B cell (primary cell): ENCODE measurements around the gene SLC6A16. TPM values are rescaled to one million over a fixed set of nuclear protein-coding genes. Genes with fewer than 3 reads are reported as not detected.

Experiments used
- ATAC-seq: fragments of 200-7000 bp; cut with Tn5 transposase; one replicate; pipeline ENCODE4 v1.10.0; 2021; ENCODE audit warnings: low read depth, mild to moderate bottlenecking, moderate number of reproducible peaks, moderate library complexity
- CTCF ChIA-PET: fragments of 350-600 bp; sonication (Branson Sonifier 250); formaldehyde crosslinking; loops from one replicate; lab custom pipeline; 2021; ENCODE audit warnings: antibody characterized with exemption, inconsistent platforms; lab: Charles Lee
- POLR2A ChIA-PET: fragments of 350-600 bp; sonication (Branson Sonifier 250); formaldehyde crosslinking; loops from one replicate; lab custom pipeline; 2021; ENCODE audit warnings: antibody characterized with exemption; lab: Charles Lee
- DNase-seq: peaks from one replicate; pipeline ENCODE4 v3.0.0; 2013
- H2AFZ ChIP-seq: 2 replicates; pipeline ENCODE4 v1.6.1; 2012; ENCODE audit warnings: mild to moderate bottlenecking, low read depth, low read length; ENCODE audit not compliant: insufficient read depth, poor library complexity, severe bottlenecking
- H3K27ac ChIP-seq, 2 donors: 1 replicate in 1 of 2; 2 replicates in 1 of 2; pipeline ENCODE4 v1.5.1; 2012 to 2013; ENCODE audit warnings: low read length in 2 of 2, mild to moderate bottlenecking in 2 of 2, moderate library complexity in 1 of 2
- H3K27me3 ChIP-seq, 4 experiments: fragments of 200-600 bp in 1 of 4; sonication (generic) in 1 of 4; replicated peaks in 1 of 4; 1 replicate in 2 of 4; 2 replicates in 2 of 4; pipeline versions ENCODE4 v1.6.1 to v1.7.0; 2013 to 2016; ENCODE audit warnings: low read length in 3 of 4, mild to moderate bottlenecking in 2 of 4, mixed read lengths in 1 of 4, moderate library complexity in 1 of 4; ENCODE audit not compliant: insufficient read depth in 4 of 4, control insufficient read depth in 3 of 4; ENCODE audit errors: control extremely low read depth in 1 of 4
- H3K36me3 ChIP-seq, 2 experiments: replicated peaks in 1 of 2; 1 replicate in 1 of 2; 2 replicates in 1 of 2; pipeline versions ENCODE4 v1.6.1 to v1.7.1; 2013; ENCODE audit warnings: low read length in 1 of 2; ENCODE audit not compliant: insufficient read depth in 2 of 2, control insufficient read depth in 1 of 2; ENCODE audit errors: control extremely low read depth in 1 of 2, extremely low read depth in 1 of 2
- H3K4me1 ChIP-seq, 2 donors: fragments of 200-600 bp in 1 of 2; sonication (generic) in 1 of 2; 1 replicate in 1 of 2; 2 replicates in 1 of 2; pipeline versions ENCODE4 v1.5.1 to v1.6.1; 2013 to 2017; ENCODE audit warnings: low read length in 2 of 2; ENCODE audit not compliant: control insufficient read depth in 2 of 2, insufficient read depth in 2 of 2
- H3K4me2 ChIP-seq: replicated peaks from 2 replicates; pipeline ENCODE3; 2012; ENCODE audit warnings: mild to moderate bottlenecking, low read depth, low read length; ENCODE audit not compliant: poor library complexity, severe bottlenecking
- H3K4me3 ChIP-seq, 5 experiments: fragments of 200-600 bp in 1 of 5; sonication (generic) in 1 of 5; 1 replicate in 3 of 5; 2 replicates in 2 of 5; pipeline versions ENCODE4 v1.5.1 to v1.7.0; 2011 to 2016; ENCODE audit warnings: low read length in 4 of 5, mild to moderate bottlenecking in 4 of 5, low read depth in 2 of 5, control low read depth in 1 of 5, moderate library complexity in 1 of 5; ENCODE audit not compliant: insufficient read depth in 1 of 5; ENCODE audit errors: control extremely low read depth in 1 of 5, extremely low read depth in 1 of 5
- H3K79me2 ChIP-seq: fragments of 200-600 bp; sonication (generic); one replicate; pipeline ENCODE4 v1.6.0; 2016; ENCODE audit warnings: low read length; ENCODE audit not compliant: control insufficient read depth, insufficient read depth
- H3K9ac ChIP-seq: fragments of 200-600 bp; sonication (generic); 2 replicates; pipeline ENCODE4 v1.6.1; 2017; ENCODE audit warnings: mild to moderate bottlenecking, low read length, moderate library complexity
- H3K9me3 ChIP-seq, 3 donors: one replicate each; pipeline versions ENCODE4 v1.6.1 to v1.7.1; 2013; ENCODE audit warnings: low read length in 2 of 3; ENCODE audit not compliant: control insufficient read depth in 2 of 3, insufficient read depth in 1 of 3; ENCODE audit errors: control extremely low read depth in 1 of 3
- H4K20me1 ChIP-seq: 2 replicates; pipeline ENCODE4 v1.6.0; 2012; ENCODE audit warnings: mild to moderate bottlenecking, low read length; ENCODE audit not compliant: insufficient read depth, control insufficient read depth, poor library complexity, severe bottlenecking
- H3K27ac Mint-ChIP-seq: one replicate; pipeline ENCODE4 v1.8.0; 2021; ENCODE audit warnings: mixed read lengths
- H3K27me3 Mint-ChIP-seq: one replicate; pipeline ENCODE4 v1.8.0; 2021; ENCODE audit warnings: mixed read lengths
- H3K4me1 Mint-ChIP-seq: one replicate; pipeline ENCODE4 v1.8.0; 2021; ENCODE audit warnings: mixed read lengths
- H3K4me3 Mint-ChIP-seq: one replicate; pipeline ENCODE4 v1.8.0; 2021; ENCODE audit warnings: mixed read lengths
- H3K9me3 Mint-ChIP-seq: one replicate; pipeline ENCODE4 v1.8.0; 2022; ENCODE audit warnings: mixed read lengths; ENCODE audit not compliant: insufficient read depth
- EZH2 ChIP-seq: IDR thresholded peaks from 2 replicates; pipeline ENCODE4 v1.6.1; 2012; ENCODE audit warnings: borderline replicate concordance, low read depth, mild to moderate bottlenecking, moderate library complexity, low read length; ENCODE audit not compliant: insufficient read depth, poor library complexity, severe bottlenecking
- WGBS: methylation state at CpG from one replicate; pipeline ENCODE4 v1.1.5; 2013; ENCODE audit warnings: missing lambda C conversion rate; ENCODE audit not compliant: insufficient coverage; 5-methylcytosine and 5-hydroxymethylcytosine counted together
- intact Hi-C: fragments of 100-400 bp; cut with micrococcal nuclease; formaldehyde crosslinking; loops from one replicate; pipeline ENCODE4 v1.10.0; 2022
- polyA plus RNA-seq: library from polyadenylated mRNA; depleted of rRNA; stranded (reverse); fragments of >200 nt; gene quantifications from 2 replicates; pipeline ENCODE4 v1.2.3, GENCODE V29; 2012
- total RNA-seq, 2 donors: library from RNA; stranded (reverse); fragments of 120-200 nt in 1 of 2; gene quantifications; 1 replicate in 1 of 2; 2 replicates in 1 of 2; pipeline versions ENCODE4 v1.2.3 to v1.2.4, GENCODE V29; 2013 to 2022
- TF ChIP-seq, protein P1 (sequence below): fragments of 200-600 bp; IDR thresholded peaks from one replicate; pipeline ENCODE4 v1.8.0; 2022; ENCODE audit warnings: antibody characterized with exemption, mild to moderate bottlenecking

The SLC6A16 gene
- total and polyA plus RNA-seq, 2 donors (not counting 1 experiment from before 2014, with no cell fraction given): 22.3 to 68.4 TPM

DNA sequence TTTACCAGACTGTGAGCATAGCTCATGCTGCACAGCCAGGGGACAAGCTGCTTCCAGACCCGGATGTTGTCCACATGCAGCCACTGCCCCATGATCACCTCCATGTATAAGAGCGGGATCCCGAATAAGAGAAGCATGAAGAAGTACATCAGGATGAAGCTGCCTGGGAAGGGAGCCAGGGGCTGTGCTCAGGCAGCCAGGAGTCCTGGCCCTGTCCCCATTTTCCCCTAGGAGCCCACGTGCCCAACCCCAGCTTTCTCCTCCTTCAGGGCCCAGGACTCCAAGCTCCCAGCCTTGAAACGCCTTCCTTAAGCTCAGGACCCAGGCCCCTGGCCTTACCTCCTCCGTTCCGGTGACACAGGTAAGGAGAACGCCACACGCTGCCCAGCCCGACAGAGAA lies 69.3 kb downstream of the SLC6A16 start:
- peaks cover 49% of the 10 kb centered on the region for H3K27me3 Mint-ChIP-seq
- POLR2A ChIA-PET: interaction anchor here (0.6 kb wide), 1 partner anchor 57 kb away, joined by 4 read pairs; no protein-coding TSS in a partner anchor

DNA sequence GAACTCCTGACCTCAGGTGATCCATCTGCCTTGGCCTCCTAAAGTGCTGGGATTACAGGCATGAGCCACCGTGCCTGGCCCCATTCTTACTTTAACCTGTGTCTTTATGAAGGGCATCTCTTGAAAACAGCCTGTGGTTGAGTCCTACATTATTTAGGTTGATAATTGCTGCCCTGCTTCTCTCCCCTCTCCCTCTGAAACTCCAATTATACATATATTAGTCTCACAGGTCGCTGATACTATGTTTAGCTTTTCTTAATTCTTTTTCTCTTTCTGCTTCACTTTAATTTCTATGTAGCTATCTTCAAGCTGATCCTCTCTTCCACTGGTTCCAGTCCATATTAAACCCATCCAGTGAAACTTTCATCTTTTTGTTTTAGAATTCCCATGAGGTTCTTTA lies 75.1 kb downstream of the SLC6A16 start:
- H3K27me3 Mint-ChIP-seq: peaks cover 30% of the 10 kb centered on the region
- H3K27ac Mint-ChIP-seq: no peak overlapping the region
- H3K27me3 ChIP-seq: peaks cover 0 to 23% (median 9%) of the 10 kb centered on the region in 4 experiments
- 100% methylated on average over 1 of the region's 2 CpGs for WGBS
- no peak overlapping the region for H3K27ac ChIP-seq
- no peak overlapping the region for H2AFZ ChIP-seq
- CTCF ChIA-PET: no interaction called here
- no peaks in the 10 kb centered on the region for H3K9me3 Mint-ChIP-seq
- no peak for DNase-seq
- H3K4me3 Mint-ChIP-seq: no peak overlapping the region
- H3K4me2 ChIP-seq: no peak overlapping the region
- no peak overlapping the region for H3K4me3 ChIP-seq
- intact Hi-C loops: no loop called here
- H3K79me2 ChIP-seq: no peaks in the 10 kb centered on the region
- POLR2A ChIA-PET: no interaction called here
- no peaks in the 10 kb centered on the region for H3K4me1 ChIP-seq
- no peaks in the 10 kb centered on the region for H3K4me1 Mint-ChIP-seq
- no peaks in the 10 kb centered on the region for H3K9me3 ChIP-seq
- ATAC-seq: no peak
- no peak for TF ChIP-seq EZH2
- TF ChIP-seq, protein P1, sequence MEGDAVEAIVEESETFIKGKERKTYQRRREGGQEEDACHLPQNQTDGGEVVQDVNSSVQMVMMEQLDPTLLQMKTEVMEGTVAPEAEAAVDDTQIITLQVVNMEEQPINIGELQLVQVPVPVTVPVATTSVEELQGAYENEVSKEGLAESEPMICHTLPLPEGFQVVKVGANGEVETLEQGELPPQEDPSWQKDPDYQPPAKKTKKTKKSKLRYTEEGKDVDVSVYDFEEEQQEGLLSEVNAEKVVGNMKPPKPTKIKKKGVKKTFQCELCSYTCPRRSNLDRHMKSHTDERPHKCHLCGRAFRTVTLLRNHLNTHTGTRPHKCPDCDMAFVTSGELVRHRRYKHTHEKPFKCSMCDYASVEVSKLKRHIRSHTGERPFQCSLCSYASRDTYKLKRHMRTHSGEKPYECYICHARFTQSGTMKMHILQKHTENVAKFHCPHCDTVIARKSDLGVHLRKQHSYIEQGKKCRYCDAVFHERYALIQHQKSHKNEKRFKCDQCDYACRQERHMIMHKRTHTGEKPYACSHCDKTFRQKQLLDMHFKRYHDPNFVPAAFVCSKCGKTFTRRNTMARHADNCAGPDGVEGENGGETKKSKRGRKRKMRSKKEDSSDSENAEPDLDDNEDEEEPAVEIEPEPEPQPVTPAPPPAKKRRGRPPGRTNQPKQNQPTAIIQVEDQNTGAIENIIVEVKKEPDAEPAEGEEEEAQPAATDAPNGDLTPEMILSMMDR: no peak
- H3K36me3 ChIP-seq: no peaks in the 10 kb centered on the region
- no peak overlapping the region for H3K9ac ChIP-seq
- H4K20me1 ChIP-seq: no peaks in the 10 kb centered on the region

More for the DNA sequence above, 69.3 kb downstream of the SLC6A16 start:
- no peaks in the 10 kb centered on the region for H4K20me1 ChIP-seq
- no peak overlapping the region for H3K4me3 Mint-ChIP-seq
- ATAC-seq (no peak), DNase-seq (no peak)
- H2AFZ ChIP-seq: no peak overlapping the region
- no peak overlapping the region for H3K27ac Mint-ChIP-seq
- no peak overlapping the region for H3K4me3 ChIP-seq
- WGBS: 88% methylated on average over 7 of the region's 10 CpGs
- no peaks in the 10 kb centered on the region for H3K36me3 ChIP-seq
- H3K27ac ChIP-seq: no peak overlapping the region
- intact Hi-C loops: no loop called here
- CTCF ChIA-PET: interaction anchor here (1.3 kb wide), 1 partner anchor 47 kb away, joined by 3 read pairs; no protein-coding TSS in a partner anchor
- H3K9ac ChIP-seq: no peak overlapping the region
- peaks cover 9% of the 10 kb centered on the region for H3K9me3 Mint-ChIP-seq
- H3K4me2 ChIP-seq: no peak overlapping the region
- peaks cover 12 to 19% (median 14%) of the 10 kb centered on the region in 3 donors for H3K9me3 ChIP-seq
- TF ChIP-seq, protein P1: no peak
- TF ChIP-seq EZH2: no peak
- H3K79me2 ChIP-seq: no peaks in the 10 kb centered on the region
- peaks cover 0 to 33% (median 5%) of the 10 kb centered on the region in 4 experiments for H3K27me3 ChIP-seq
- no peaks in the 10 kb centered on the region for H3K4me1 ChIP-seq
- H3K4me1 Mint-ChIP-seq: no peaks in the 10 kb centered on the region
